ENCODE results near the gene STK10.

- TF ChIP-seq MXI1 (IDR thresholded peaks at IDR 0.05; ENCODE audit: low read depth, low read length), result no peak
- no peak for TF ChIP-seq CTCF (IDR thresholded peaks at IDR 0.05)
Observed at GRCh38 chr5:172186114-172186695, 1.8 kb downstream of the STK10 start.
